HG03432 (cell line): ENCODE measurements around the gene RWDD2A.
A peak's percentile ranks its signal among the peaks of the same experiment; 100 is the strongest.
"Not testable (repeated sequence)": the region's sequence is repeated elsewhere in the genome, so short reads cannot be mapped to it uniquely, and the experiment has no call there.

Experiments
- ATAC-seq: cut with Tn5 transposase; IDR thresholded peaks from one replicate; pipeline ENCODE4 v1.9.1; 2021; ENCODE audit warnings: mild to moderate bottlenecking, moderate library complexity; ENCODE audit not compliant: unreplicated experiment

RWDD2A gene

GRCh38 chr6:83192871-83193746 lies at the start of gene RWDD2A, which contains the start of gene PGM3:
Gene RWDD2A, plus strand, starts transcription at chr6:83193357. Its CDS starts 1,095 bp downstream, at chr6:83194452.
Gene PGM3, minus strand, starts transcription at chr6:83193265. Its CDS starts 2,253 bp downstream, at chr6:83191012.
- peak; percentile 98 for ATAC-seq

GRCh38 chr6:83151114-83151513 lies 42.0 kb upstream of the RWDD2A start:
- no peak for ATAC-seq

DNA sequence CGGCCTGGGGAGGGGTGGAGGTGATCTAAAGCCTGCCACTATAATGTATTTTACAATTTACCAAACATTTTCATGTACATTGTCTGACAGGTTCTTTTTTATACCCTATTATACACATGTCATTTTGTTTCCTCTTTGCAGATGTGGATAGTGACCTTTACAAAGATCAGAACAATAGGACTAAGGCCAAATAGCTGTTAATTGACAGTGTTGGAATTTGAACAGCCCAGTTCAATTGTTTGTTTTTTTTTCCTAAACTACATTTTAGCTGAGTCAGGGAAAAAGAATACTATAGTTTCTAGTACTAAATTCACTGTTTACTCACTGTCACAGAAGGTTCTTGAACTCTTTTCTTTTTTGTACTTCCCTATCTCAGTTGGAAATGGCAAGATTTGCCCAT lies 40.2 kb upstream of the RWDD2A start:
- ATAC-seq, result no peak

DNA sequence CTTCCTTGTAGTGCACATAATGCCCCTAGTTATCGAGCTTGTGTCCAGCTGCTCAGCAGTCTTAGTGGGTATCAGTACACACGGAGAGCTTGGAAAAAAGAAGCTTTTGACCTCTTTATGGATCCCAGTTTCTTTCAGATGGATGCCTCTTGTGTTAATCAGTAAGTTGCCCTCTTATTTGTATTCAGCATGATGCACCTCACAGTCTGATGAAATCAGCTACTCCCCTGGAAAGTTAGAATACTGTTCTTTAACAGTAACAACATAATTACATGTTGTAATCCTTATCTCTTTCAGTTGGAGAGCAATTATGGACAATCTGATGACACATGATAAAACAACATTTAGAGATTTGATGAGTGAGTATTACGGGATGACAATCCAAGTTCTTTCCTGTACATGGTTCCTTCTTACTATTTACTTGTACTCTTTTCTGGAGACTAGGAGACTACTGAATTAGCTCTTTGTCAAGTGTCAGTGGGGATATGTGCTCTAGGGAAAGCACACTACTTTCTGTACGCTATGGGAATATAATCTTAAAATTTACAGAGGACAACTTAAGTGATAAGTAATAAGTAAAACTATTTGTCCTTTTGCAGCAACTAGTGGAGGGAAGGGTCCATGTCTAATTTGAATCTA lies 39.2 kb upstream of the RWDD2A start:
- no peak for ATAC-seq

- ATAC-seq, result no peak
Measured at GRCh38 chr6:83155794-83156193, 37.4 kb upstream of the RWDD2A start.

- ATAC-seq, result no peak
Measured at GRCh38 chr6:83160167-83160566, 33.0 kb upstream of the RWDD2A start.

GRCh38 chr6:83167726-83168278 lies 25.4 kb upstream of the RWDD2A start:
- no peak for ATAC-seq

DNA sequence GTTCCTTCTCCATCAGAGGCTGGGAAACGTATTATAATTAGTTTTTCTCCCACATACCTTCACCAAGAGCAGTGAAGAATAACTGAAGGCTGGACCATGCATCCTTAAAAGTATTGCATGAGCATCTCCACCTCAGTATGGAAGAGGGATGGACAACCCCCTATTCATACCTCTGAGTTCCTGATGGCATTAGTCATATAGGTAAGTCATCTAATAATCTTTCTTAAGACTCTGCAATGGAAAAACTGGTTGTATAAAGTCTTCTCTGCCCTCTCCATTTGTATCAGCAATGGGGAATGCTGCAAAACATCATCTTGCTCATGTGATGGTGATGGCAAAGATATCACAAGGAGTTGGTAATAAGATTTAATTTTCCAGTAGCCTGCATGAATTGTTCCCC lies 24.6 kb upstream of the RWDD2A start:
- ATAC-seq, result no peak

- ATAC-seq, result no peak
Measured at GRCh38 chr6:83169106-83169505, 24.1 kb upstream of the RWDD2A start.

GRCh38 chr6:83169511-83169910 lies 23.6 kb upstream of the RWDD2A start:
- no peak for ATAC-seq

GRCh38 chr6:83176246-83176645 lies 16.9 kb upstream of the RWDD2A start:
- ATAC-seq, result no peak

GRCh38 chr6:83180426-83180950 lies 12.7 kb upstream of the RWDD2A start:
- ATAC-seq, result no peak

- no peak for ATAC-seq
Measured at GRCh38 chr6:83182114-83182513, 11.0 kb upstream of the RWDD2A start.

- ATAC-seq, result no peak
Measured at GRCh38 chr6:83183082-83183828, 9.9 kb upstream of the RWDD2A start.

DNA sequence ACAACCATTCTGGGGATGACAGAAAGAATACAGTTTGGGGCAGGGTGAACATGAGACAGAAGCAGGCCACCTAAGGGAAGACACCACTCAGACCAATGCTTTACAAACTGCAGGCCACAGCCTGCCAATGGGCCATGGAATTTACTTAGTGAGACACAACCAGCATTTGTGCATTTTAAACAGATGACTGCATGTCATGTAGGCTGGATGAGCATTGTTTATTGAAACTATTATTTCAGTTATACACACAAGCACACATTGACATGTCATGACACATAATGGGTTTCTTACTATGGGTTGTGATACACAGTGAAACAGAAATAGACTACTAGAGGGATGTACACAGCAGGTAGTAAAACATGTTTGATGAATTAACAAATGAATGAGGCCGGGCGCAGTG lies 8.1 kb upstream of the RWDD2A start:
- no peak for ATAC-seq

DNA sequence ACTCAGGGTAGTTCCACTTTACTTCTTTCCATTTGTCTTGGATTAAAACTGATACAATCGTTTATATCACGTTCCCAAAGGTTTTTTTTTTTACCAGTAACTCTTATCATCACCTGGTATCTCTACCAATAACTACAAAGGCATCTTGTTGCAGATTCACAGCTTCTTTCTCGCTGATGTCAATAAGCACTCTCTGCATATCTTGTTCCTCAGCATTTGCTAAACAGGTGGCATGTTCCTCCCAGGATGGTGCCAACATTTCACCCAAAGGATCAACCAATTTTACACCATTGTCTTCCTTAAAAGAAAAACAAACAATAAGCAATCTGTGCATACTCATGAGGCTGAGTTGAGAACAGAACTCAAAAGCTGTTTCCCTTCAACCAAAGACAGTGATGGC lies 4.7 kb upstream of the RWDD2A start:
- ATAC-seq, result no peak

DNA sequence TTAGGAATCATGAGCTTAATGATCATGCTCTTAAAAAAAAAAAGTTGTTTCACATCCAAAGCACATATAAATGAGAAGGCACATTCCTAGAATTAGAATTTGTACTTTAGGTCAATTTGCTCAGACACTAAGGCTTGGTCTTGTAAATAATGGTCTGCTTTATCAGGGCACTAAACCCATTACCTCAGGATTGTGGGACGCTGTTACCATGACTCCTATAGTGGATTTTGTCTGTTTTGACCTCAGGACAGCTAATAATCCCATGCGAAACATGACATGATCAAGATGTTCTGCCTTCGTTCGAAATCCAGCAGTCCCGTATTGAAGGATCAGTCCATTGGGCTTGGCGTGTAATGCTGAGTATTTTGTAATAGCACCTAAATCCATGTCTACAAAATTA lies 2.5 kb upstream of the RWDD2A start:
- ATAC-seq, result no peak

GRCh38 chr6:83191974-83192373 lies 1.2 kb upstream of the RWDD2A start:
- not testable (repeated sequence) for ATAC-seq

DNA sequence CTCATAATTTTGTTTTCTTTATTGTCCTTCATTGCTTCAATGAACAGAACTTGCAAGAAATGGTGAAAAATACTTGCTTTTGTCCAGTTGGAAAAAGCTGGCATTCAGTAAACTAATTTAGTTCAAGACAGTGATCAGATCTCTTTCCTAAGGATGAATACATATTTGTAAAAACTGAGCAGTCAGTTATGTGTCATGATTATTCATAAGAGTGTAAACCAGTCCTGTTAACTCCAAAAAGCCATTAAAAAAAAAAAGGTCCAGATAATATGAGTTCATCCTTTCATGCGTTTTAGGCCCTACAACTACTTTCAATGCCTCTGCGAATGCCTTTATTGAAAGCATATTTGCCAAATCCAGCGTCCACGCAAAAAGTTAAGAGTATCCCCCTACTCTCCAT lies 701 bp upstream of the RWDD2A start:
- ATAC-seq, result no peak

DNA sequence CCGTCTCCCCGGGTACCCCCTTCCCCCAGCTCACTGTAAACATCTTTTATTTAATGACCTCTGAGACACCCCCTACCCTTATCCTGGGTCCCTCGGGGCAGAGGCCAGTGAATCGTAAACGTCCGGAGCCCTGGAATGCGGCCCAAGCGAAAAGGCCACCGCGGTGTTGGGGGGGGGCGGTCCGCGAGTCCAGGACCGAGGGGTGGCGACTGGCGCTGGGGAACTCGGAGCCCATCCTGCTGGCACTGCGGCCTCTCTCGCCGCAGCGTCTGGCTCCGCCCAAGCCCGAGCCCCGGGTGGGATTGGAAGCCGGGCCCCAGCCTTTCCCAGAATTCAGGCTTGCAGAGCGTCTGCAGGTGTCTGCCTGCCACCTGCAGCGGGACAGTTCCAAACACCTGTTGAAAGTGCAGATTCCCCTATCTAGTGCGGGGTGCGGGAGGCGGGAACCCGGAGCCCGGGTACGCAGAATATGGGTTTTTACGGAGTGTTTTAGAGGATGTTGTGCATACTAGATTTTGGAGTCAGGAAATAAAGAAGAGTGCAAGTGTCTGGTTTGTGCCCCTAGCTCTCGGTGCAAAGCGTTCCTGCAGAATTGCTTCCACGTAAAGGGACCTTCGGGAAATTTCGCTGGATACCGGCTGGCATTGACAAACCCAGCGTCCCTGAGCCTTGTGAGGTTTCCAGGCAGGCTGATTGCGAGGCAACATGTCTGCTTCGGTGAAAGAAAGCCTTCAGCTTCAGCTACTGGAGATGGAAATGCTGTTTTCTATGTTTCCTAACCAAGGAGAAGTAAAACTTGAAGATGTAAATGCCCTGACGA lies 800 bp downstream of the RWDD2A start:
- peak; percentile 30 for ATAC-seq
